ENCODE results near the gene GRAMD1B. TPM values are rescaled to one million over a fixed set of nuclear protein-coding genes. Genes with fewer than 3 reads are reported as not detected.

The GRAMD1B gene
- total RNA-seq, 1 donor from 2014 or later, result 15.0 TPM

DNA sequence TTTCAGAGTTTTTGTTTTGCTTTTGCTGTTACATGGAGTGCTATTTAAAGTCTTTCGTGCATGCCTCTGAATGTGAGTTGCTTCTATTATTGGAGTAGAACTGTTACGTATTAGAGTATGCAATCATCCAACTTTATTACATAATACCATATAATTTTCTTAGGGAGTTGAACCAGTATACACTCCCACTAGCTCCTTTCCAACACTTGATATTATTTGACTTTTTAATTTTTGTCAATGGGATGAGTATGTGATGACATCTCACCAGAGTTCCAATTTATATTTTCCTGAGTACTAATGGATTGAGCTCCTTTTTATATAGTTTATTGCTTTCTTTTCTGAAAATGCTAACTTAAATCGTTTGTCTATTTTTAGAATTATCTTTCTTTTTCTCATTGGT lies 90.9 kb downstream of the GRAMD1B start:
- ChIA-PET POLR2A (no interaction called here), CTCF (interaction anchor here (0.8 kb wide), 1 partner anchor 9 kb away, joined by 4 read pairs; no protein-coding TSS in a partner anchor)
- no peaks in the 10 kb centered on the region for H3K36me3 Mint-ChIP-seq (ENCODE audit: low read depth)
- H3K4me1 Mint-ChIP-seq, result peaks cover 29% of the 10 kb centered on the region
- DNase-seq, result no peak
- no peak overlapping the region for H3K27ac Mint-ChIP-seq
- H3K27me3 Mint-ChIP-seq, result no peaks in the 10 kb centered on the region
- intact Hi-C loops (cut with micrococcal nuclease), result no loop called here
- H3K9me3 Mint-ChIP-seq, result peaks cover 7% of the 10 kb centered on the region
- TF ChIP-seq, protein P1, sequence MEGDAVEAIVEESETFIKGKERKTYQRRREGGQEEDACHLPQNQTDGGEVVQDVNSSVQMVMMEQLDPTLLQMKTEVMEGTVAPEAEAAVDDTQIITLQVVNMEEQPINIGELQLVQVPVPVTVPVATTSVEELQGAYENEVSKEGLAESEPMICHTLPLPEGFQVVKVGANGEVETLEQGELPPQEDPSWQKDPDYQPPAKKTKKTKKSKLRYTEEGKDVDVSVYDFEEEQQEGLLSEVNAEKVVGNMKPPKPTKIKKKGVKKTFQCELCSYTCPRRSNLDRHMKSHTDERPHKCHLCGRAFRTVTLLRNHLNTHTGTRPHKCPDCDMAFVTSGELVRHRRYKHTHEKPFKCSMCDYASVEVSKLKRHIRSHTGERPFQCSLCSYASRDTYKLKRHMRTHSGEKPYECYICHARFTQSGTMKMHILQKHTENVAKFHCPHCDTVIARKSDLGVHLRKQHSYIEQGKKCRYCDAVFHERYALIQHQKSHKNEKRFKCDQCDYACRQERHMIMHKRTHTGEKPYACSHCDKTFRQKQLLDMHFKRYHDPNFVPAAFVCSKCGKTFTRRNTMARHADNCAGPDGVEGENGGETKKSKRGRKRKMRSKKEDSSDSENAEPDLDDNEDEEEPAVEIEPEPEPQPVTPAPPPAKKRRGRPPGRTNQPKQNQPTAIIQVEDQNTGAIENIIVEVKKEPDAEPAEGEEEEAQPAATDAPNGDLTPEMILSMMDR (IDR thresholded peaks at IDR 0.05), result no peak
- no peak for ATAC-seq (ENCODE audit: low read depth)
- H3K4me3 Mint-ChIP-seq, result no peak overlapping the region

DNA sequence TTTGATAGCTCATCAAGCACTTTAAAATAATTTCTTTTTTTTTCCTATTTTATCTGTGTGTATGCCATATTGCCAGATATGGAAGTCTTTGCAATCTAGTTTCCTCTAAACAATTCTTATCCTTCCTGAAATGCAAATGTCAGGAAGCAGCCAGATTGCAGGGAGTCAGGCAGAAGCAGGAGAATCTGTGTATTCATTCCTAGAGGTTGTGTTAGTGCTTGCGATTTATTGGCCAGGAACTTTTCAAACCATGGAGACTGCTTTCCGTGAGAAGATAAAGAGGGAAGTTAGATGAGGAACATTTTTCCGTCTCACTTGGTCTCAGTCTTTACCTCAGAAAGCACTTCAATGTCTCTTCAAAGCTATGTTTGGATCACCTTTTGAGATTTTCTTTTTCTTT lies 91.9 kb downstream of the GRAMD1B start:
- intact Hi-C loops (cut with micrococcal nuclease), result no loop called here
- Mint-ChIP-seq H3K4me1 (peaks cover 20% of the 10 kb centered on the region), H3K36me3 (ENCODE audit: low read depth) (no peaks in the 10 kb centered on the region), H3K9me3 (peaks cover 7% of the 10 kb centered on the region), H3K27me3 (no peaks in the 10 kb centered on the region), H3K27ac (no peak overlapping the region), H3K4me3 (no peak overlapping the region)
- ChIA-PET CTCF (no interaction called here), POLR2A (no interaction called here)
- TF ChIP-seq, protein P1 (IDR thresholded peaks at IDR 0.05), result no peak
- DNase-seq, result no peak
- ATAC-seq (ENCODE audit: low read depth), result no peak

GRCh38 chr11:123523539-123523938 lies 93.5 kb downstream of the GRAMD1B start:
- intact Hi-C loops (cut with micrococcal nuclease), result no loop called here
- H3K27ac Mint-ChIP-seq, result no peak overlapping the region
- H3K4me1 Mint-ChIP-seq, result peaks cover 4% of the 10 kb centered on the region
- H3K27me3 Mint-ChIP-seq, result no peaks in the 10 kb centered on the region
- no peaks in the 10 kb centered on the region for H3K36me3 Mint-ChIP-seq (ENCODE audit: low read depth)
- H3K9me3 Mint-ChIP-seq, result peaks cover 7% of the 10 kb centered on the region
- ChIA-PET CTCF (interaction anchor here (1.1 to 1.2 kb wide), 2 partner anchors 11 to 20 kb away, joined by 3 to 4 read pairs; no protein-coding TSS in a partner anchor), POLR2A (no interaction called here)
- no peak overlapping the region for H3K4me3 Mint-ChIP-seq
- no peak for ATAC-seq (ENCODE audit: low read depth)
- TF ChIP-seq, protein P1 (IDR thresholded peaks at IDR 0.05), result no peak
- no peak for DNase-seq

DNA sequence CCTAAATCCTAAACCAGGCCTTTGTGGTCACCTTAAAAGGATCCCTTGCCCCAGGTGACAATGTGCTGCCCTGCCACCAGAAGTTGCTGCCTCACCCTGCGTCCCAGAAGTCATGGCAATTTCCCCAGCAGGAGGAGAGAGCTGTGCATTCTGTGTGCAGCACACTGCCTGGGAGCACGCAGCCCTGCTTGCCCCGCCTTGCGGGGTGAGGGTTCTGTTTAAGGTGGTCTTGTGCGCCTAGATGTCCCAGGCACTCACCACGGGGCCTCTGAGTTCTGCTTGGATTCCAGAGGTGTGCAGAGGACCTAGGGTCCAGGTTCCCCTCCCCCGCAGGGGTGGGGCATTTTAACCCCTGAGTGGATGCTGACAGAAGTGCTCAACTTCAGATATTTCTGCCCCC lies 95.0 kb downstream of the GRAMD1B start:
- ATAC-seq (ENCODE audit: low read depth) (no peak), DNase-seq (no peak)
- Mint-ChIP-seq H3K4me1 (peaks cover 2% of the 10 kb centered on the region), H3K27me3 (no peaks in the 10 kb centered on the region), H3K9me3 (peaks cover 7% of the 10 kb centered on the region), H3K27ac (no peak overlapping the region), H3K4me3 (no peak overlapping the region), H3K36me3 (ENCODE audit: low read depth) (no peaks in the 10 kb centered on the region)
- POLR2A ChIA-PET, result interaction anchor here (0.5 kb wide), 1 partner anchor 56 kb away, joined by 4 read pairs; no protein-coding TSS in a partner anchor
- TF ChIP-seq, protein P1 (IDR thresholded peaks at IDR 0.05), result no peak
- intact Hi-C loops (cut with micrococcal nuclease), result no loop called here
- CTCF ChIA-PET, result no interaction called here

DNA sequence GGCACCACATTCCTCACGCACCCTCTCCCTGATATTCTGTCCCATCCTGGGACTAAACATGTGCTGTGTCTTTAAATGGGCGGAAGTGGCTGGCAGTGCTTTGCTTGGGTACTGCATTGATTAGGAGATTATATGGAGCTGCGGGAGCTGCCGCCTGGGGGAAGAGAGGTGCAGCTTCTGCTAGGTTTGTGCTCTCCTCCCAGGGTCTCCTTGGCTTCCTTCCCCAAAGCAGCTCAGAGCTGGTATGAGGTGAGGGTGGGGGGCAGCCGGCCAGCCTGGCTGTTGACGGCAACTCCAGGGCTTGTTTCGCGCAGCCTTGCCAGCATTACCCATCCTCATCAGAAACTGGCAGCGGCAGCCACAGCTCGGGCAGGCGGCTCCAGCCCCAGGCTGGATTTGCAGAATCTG lies 95.4 kb downstream of the GRAMD1B start:
- H3K4me3 Mint-ChIP-seq, result no peak overlapping the region

More for the DNA sequence above, 95.4 kb downstream of the GRAMD1B start:
- H3K4me1 Mint-ChIP-seq, result peaks cover 2% of the 10 kb centered on the region
- TF ChIP-seq, protein P1 (IDR thresholded peaks at IDR 0.05), result no peak
- ChIA-PET POLR2A (no interaction called here), CTCF (no interaction called here)
- no peaks in the 10 kb centered on the region for H3K27me3 Mint-ChIP-seq
- DNase-seq (no peak), ATAC-seq (ENCODE audit: low read depth) (no peak)
- H3K9me3 Mint-ChIP-seq, result peaks cover 7% of the 10 kb centered on the region
- intact Hi-C loops (cut with micrococcal nuclease), result no loop called here
- H3K27ac Mint-ChIP-seq, result no peak overlapping the region
- H3K36me3 Mint-ChIP-seq (ENCODE audit: low read depth), result no peaks in the 10 kb centered on the region

Data from activated B cell treated with CpG ODN at 0.5 μM for 24 hours (primary cell).